Kidney epithelial cell (primary cell): ENCODE measurements around the gene EPX. TPM values are rescaled to one million over a fixed set of nuclear protein-coding genes. Genes with fewer than 3 reads are reported as not detected.

Experiments
- DNase-seq: peaks from one replicate; pipeline ENCODE4 v3.0.0-alpha.2; 2010; ENCODE audit warnings: low read depth
- H3K27me3 ChIP-seq: 2 replicates; pipeline ENCODE4 v1.6.0; 2011; ENCODE audit warnings: low read length; ENCODE audit not compliant: control insufficient read depth, insufficient read depth
- H3K36me3 ChIP-seq: 2 replicates; pipeline ENCODE4 v1.5.1; 2011; ENCODE audit warnings: low read length; ENCODE audit not compliant: control insufficient read depth, insufficient read depth
- H3K4me3 ChIP-seq: 2 replicates; pipeline ENCODE4 v1.5.1; 2011; ENCODE audit warnings: low read depth, mild to moderate bottlenecking, control low read depth, low read length
- CTCF ChIP-seq: IDR thresholded peaks from 2 replicates; pipeline ENCODE4 v1.5.1; 2011; ENCODE audit warnings: mild to moderate bottlenecking, moderate library complexity, low read length, control low read depth, inconsistent platforms; ENCODE audit not compliant: insufficient read depth, poor library complexity, severe bottlenecking
- total RNA-seq: library from RNA; depleted of rRNA; stranded (reverse); fragments of >200 nt; gene quantifications from 2 replicates; pipeline ENCODE4 v1.2.3, GENCODE V29; 2015

Gene EPX
- total RNA-seq, 1 donor from 2014 or later = not detected

GRCh38 chr17:58153046-58153445 is 39.5 kb upstream of the EPX start:
- no peak for TF ChIP-seq CTCF
- Histone ChIP-seq H3K36me3 (no peaks in the 10 kb centered on the region), H3K4me3 (no peak overlapping the region), H3K27me3 (peaks cover 44% of the 10 kb centered on the region)
- no peak for DNase-seq

GRCh38 chr17:58153671-58154070 is 38.9 kb upstream of the EPX start:
- H3K36me3 ChIP-seq = no peaks in the 10 kb centered on the region
- no peak for TF ChIP-seq CTCF
- H3K4me3 ChIP-seq = no peak overlapping the region
- no peak for DNase-seq
- H3K27me3 ChIP-seq = peaks cover 42% of the 10 kb centered on the region

GRCh38 chr17:58156839-58157803 is 35.4 kb upstream of the EPX start:
- DNase-seq = no peak
- Histone ChIP-seq H3K27me3 (peaks cover 37% of the 10 kb centered on the region), H3K4me3 (no peak overlapping the region), H3K36me3 (no peaks in the 10 kb centered on the region)
- TF ChIP-seq CTCF = no peak

- no peak for TF ChIP-seq CTCF
- H3K4me3 ChIP-seq = no peak overlapping the region
- DNase-seq = no peak
- H3K36me3 ChIP-seq = no peaks in the 10 kb centered on the region
- peaks cover 34% of the 10 kb centered on the region for H3K27me3 ChIP-seq
These were observed 34.3 kb upstream of the EPX start for GRCh38 chr17:58158181-58158580.

GRCh38 chr17:58161566-58161965 is 31.0 kb upstream of the EPX start:
- DNase-seq = no peak
- TF ChIP-seq CTCF = no peak
- Histone ChIP-seq H3K27me3 (peaks cover 20% of the 10 kb centered on the region), H3K4me3 (no peak overlapping the region), H3K36me3 (no peaks in the 10 kb centered on the region)
